CMK (cell line): ENCODE measurements around the gene ZC3H12D.

ENCODE experiments used
- DNase-seq: peaks from one replicate; pipeline ENCODE4 v3.0.0-alpha.2; 2010; ENCODE audit warnings: low read depth

Gene ZC3H12D

GRCh38 chr6:149414009-149414408, 70.8 kb downstream of the ZC3H12D start:
- DNase-seq, result no peak

GRCh38 chr6:149410557-149410956, 74.3 kb downstream of the ZC3H12D start:
- no peak for DNase-seq

GRCh38 chr6:149409617-149410016, 75.2 kb downstream of the ZC3H12D start:
- DNase-seq, result no peak

- no peak for DNase-seq
These were observed 78.7 kb downstream of the ZC3H12D start for GRCh38 chr6:149405823-149406765.

- no peak for DNase-seq
These were observed 81.3 kb downstream of the ZC3H12D start for GRCh38 chr6:149403534-149403933.

GRCh38 chr6:149400050-149400449, 84.8 kb downstream of the ZC3H12D start, which contains the start of gene SUMO4:
Gene SUMO4 (plus strand): TSS chr6:149400262. CDS start chr6:149400392, 130 bp downstream.
- no peak for DNase-seq

- no peak for DNase-seq
These were observed 87.4 kb downstream of the ZC3H12D start for GRCh38 chr6:149397384-149397783.
